HG03139 (cell line): ENCODE measurements around the gene POLR2M.

Experiments used
- ATAC-seq: cut with Tn5 transposase; IDR thresholded peaks from one replicate; pipeline ENCODE4 v1.9.1; 2021; ENCODE audit not compliant: unreplicated experiment

Gene POLR2M

GRCh38 chr15:57738734-57739237 lies 32.3 kb downstream of the POLR2M start:
- ATAC-seq: no peak

- ATAC-seq: no peak
Measured at GRCh38 chr15:57740048-57740447, 33.5 kb downstream of the POLR2M start.

GRCh38 chr15:57741089-57741488 lies 34.6 kb downstream of the POLR2M start:
- ATAC-seq: no peak

- no peak for ATAC-seq
Measured at GRCh38 chr15:57743424-57743823, 36.9 kb downstream of the POLR2M start.

- no peak for ATAC-seq
Measured at GRCh38 chr15:57746786-57747185, 40.3 kb downstream of the POLR2M start.

GRCh38 chr15:57747206-57747896 lies 40.8 kb downstream of the POLR2M start:
- no peak for ATAC-seq

GRCh38 chr15:57751177-57751800 lies 44.8 kb downstream of the POLR2M start:
- no peak for ATAC-seq

GRCh38 chr15:57752436-57752835 lies 45.9 kb downstream of the POLR2M start:
- ATAC-seq: no peak

- ATAC-seq: no peak
Measured at GRCh38 chr15:57752840-57753239, 46.3 kb downstream of the POLR2M start.

- ATAC-seq: no peak
Measured at GRCh38 chr15:57756466-57756865, 50.0 kb downstream of the POLR2M start.

- no peak for ATAC-seq
Measured at GRCh38 chr15:57758560-57758959, 52.0 kb downstream of the POLR2M start.

- ATAC-seq: no peak
Measured at GRCh38 chr15:57761562-57761961, 55.0 kb downstream of the POLR2M start.

- no peak for ATAC-seq
Measured at GRCh38 chr15:57762302-57762701, 55.8 kb downstream of the POLR2M start.

GRCh38 chr15:57763176-57763964 lies 56.9 kb downstream of the POLR2M start:
- ATAC-seq: no peak
